GM12872 (cell line): ENCODE results near the gene PRTN3.

Source experiments
- TF ChIP-seq, protein P1 (sequence below): IDR thresholded peaks from 3 replicates; pipeline ENCODE4 v1.5.1; 2011; ENCODE audit warnings: low read depth, mild to moderate bottlenecking, low read length, moderate library complexity; ENCODE audit not compliant: insufficient read depth

The PRTN3 gene

DNA sequence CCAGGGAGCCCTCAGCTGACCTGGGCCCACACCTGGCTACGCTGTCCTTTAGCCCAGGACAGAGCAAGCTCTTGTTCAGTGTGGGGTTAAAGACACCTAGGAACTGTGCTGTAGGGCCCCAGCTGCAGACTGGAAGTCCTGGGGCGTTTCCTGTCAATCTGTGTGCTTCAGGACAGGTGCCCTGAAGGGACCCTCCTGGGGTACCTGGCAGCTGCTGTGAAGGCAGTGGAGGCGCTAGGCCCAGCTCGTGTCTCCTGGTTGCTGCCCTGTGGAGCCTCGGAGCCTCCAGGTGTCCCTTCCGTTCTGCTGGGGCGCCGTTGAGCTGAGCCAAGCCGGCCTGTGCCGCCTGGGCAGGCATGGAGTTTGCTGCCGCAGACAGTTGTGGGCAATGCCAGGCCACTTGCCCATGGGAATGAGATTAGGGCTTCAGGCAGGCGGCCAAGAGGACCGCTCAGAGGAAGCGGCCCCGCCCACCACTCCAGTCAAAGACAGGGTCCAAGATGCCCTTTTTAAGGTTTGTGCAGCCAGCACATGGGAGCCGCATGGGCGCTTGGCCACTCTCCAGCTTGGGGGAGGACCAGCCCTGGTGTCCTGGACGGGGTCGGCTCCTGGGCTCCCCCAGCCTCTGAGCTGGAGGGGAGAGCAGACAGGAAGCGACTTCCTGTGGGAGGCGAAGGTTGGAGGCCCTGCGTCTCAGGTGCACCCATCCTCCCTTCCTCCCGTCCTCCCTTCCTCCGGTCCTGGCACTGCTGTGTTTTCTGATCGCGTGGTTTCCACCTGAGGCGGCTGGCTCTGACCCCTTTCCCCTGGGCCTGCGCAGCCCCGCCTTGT lies 39.6 kb upstream of the PRTN3 start:
- TF ChIP-seq, protein P1, sequence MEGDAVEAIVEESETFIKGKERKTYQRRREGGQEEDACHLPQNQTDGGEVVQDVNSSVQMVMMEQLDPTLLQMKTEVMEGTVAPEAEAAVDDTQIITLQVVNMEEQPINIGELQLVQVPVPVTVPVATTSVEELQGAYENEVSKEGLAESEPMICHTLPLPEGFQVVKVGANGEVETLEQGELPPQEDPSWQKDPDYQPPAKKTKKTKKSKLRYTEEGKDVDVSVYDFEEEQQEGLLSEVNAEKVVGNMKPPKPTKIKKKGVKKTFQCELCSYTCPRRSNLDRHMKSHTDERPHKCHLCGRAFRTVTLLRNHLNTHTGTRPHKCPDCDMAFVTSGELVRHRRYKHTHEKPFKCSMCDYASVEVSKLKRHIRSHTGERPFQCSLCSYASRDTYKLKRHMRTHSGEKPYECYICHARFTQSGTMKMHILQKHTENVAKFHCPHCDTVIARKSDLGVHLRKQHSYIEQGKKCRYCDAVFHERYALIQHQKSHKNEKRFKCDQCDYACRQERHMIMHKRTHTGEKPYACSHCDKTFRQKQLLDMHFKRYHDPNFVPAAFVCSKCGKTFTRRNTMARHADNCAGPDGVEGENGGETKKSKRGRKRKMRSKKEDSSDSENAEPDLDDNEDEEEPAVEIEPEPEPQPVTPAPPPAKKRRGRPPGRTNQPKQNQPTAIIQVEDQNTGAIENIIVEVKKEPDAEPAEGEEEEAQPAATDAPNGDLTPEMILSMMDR: no peak

DNA sequence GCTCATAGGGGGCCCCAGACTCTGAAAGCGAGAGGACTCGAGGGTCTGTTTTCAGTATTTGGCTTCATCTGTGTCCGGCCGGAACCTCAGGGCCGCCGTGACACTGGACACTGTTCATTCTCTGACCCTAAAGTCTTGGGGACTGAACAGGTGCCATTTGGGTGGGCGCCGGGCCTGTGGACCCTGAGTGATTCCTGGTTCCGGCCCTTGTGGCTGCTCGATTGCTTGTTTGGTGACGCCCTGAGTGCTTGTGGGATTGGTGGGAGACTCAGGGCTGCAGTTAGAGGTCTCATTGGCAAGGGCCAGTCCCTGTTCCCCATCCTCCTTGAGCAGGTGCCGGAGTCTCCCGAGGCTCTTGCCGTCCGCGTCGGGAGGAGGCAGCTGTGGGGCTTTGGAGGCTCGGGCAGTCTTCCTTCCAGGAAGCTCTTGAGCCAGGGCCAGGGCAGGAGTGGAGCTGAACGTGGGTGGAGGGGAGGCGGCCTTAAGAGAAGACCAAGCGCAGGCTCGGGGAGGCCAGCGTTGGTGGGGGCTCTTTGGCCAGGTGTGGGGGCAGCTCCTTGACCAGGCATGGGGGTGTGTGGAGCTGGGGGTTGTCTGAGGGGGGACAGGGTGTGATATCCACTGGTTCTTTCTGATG lies 38.8 kb upstream of the PRTN3 start:
- TF ChIP-seq, protein P1: no peak

DNA sequence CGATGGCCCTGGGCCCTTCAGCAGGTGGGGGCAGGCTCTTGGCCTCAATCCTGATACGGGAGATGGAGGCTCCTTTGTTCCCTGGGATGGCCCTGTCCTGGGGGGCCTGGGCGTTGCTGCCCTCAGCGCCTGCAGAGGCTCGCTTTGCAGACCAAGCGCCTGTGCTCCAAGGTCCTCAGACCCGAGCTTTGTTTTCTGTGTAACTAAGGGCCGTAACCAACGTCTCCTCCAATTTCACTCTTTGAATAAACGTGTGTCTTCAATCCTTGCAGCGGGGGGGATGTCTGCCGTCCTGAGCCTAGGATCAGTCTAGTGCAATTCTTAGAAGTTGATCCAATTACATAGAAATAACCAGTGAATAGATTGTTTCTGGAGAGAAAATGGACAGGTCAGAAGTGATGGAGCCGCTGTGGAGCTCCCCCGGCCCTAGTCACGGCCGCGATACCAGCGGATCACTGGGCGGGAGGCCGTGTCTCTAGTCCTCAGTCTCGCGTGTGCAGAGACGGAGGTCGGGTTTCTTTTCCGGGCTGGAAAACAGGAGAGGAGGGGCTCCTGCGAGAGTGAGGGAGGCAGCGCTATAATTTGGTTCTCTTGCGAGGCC lies 38.2 kb upstream of the PRTN3 start:
- TF ChIP-seq, protein P1: no peak

DNA sequence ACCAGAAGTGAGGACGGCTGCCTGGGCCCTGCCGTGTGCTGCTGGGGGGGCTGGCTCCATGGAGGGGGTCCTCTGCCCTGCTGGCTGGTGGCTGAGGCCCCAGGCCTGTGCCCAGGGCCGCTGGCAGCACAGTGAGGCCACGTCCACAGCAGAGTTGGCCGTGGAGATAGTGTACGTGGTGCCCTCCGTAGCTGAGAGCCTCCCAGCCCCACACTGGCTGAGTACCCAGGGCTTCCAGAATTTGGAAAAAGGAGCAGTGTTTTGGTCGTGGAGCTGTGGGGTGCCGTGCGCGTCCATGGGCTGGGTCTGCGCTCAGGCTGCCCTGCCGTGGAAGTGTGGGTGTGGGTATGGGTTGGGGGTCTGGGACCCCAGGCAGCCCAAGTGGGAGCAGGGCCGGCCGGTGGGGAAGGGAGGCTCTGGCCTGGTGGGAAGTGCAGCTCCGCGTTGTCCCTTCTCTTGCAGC lies 37.7 kb upstream of the PRTN3 start:
- TF ChIP-seq, protein P1: no peak

DNA sequence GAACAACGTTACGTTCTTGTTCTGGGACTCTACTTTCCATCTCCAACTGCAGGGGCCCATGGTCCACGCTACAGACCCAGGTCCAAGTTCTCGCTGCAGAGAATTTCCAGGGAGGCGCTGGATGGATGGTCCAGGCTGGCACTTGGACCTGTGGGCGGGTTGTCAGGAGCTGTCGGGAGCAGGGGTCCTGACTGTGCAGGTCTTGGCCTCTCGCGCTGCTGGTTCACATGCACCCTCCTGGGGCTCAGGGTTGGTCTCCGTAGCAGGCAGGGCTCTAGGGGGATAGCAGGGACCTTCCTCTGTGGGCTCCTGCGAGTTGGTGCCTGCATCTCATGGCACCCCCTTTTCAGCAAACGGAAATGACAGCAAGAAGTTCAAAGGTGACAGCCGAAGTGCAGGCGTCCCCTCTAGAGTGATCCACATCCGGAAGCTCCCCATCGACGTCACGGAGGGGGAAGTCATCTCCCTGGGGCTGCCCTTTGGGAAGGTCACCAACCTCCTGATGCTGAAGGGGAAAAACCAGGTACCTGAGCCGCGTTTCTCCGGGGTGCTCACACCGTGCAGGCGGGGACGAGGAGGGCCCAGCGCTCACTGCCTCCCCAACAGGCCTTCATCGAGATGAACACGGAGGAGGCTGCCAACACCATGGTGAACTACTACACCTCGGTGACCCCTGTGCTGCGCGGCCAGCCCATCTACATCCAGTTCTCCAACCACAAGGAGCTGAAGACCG lies 36.9 kb upstream of the PRTN3 start:
- TF ChIP-seq, protein P1: no peak

DNA sequence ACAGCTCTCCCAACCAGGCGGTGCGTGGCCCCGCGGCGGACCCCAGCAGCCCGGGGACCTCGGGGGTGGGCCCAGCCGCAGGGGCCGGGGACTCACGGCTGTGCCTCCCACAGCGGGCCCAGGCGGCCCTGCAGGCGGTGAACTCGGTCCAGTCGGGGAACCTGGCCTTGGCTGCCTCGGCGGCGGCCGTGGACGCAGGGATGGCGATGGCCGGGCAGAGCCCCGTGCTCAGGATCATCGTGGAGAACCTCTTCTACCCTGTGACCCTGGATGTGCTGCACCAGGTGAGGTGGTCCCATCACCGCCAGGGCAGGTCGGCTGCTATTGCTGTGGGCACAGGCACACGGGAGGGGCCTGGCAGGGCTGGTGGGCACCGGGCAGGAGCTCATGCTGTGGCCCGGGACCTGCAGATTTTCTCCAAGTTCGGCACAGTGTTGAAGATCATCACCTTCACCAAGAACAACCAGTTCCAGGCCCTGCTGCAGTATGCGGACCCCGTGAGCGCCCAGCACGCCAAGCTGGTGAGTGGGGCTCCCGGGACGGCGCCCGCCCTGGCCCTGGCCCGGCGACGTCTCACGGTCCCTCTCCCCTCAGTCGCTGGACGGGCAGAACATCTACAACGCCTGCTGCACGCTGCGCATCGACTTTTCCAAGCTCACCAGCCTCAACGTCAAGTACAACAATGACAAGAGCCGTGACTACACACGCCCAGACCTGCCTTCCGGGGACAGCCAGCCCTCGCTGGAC lies 36.2 kb upstream of the PRTN3 start:
- TF ChIP-seq, protein P1: no peak

DNA sequence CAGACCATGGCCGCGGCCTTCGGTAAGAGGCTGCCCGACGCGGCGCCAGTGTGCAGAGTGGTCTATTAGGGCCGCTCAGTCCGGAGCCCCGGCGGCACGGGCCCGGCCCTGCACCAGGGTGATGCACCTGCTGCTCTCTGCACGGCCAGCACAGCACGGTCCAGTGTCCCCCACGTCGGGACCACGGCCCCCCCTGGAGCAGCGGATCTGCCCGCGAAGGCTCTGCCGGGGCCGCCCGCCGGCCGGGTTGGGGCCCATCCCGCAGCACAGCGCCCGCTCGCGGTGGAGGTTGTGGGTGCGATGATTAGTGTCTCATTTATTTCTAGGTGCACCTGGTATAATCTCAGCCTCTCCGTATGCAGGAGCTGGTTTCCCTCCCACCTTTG lies 35.6 kb upstream of the PRTN3 start:
- TF ChIP-seq, protein P1: no peak
